Measurements from ENCODE around the gene PEA15. TPM values are rescaled to one million over a fixed set of nuclear protein-coding genes. Genes with fewer than 3 reads are reported as not detected.

The PEA15 gene
- total and polyA plus RNA-seq, 10 of the 15 experiments (the other 5 are each of a cell fraction or from before 2014, with no cell fraction given): 15.1 to 269 (median 65.6) TPM

DNA sequence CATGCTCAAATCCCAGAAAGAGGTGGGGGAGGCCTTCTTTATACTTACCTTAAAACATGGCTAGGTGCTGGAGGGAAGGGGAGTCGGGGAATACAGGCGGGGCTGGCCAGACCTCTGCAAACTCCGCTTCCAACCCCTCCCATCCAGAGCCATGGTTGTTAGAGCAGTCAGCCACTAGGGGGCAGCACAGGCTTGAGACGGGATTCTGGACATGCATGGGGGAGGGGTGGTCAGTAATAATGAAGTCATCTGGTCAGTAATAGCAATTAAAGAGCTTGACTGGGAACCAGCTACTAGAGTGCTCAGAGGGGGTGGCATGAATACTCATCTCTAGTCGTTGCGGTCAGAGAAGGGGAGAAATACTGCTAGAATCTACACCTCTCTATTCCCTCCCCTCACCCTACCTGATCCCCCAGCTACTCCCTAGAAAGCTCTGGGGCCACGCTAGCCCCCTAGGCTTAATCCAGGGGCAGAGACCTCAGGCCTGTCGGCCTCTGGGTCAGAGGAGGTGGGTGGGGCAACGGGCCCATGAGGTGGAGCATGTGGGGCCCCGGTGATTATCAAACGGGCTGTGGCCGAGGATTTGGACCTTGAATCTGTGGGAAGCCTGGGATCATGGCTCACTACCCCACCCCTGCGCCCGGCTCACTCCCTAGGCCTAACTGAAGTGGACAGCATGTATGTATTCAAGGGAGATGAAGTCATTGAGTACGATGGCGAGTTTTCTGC, 11.9 kb upstream of the PEA15 start:
- CTCF ChIA-PET: interaction anchor here (0.5 to 8.7 kb wide), 54 partner anchors 10 to 416 kb away, joined by 3 to 273 read pairs (median 4); partner anchors contain the start of genes DCAF8 and PEX19
- no peaks in the 10 kb centered on the region for H3K9me3 ChIP-seq (replicated peaks; ENCODE audit: control insufficient read depth, insufficient read depth, low read length)
- TF ChIP-seq EGR1 (IDR thresholded peaks at IDR 0.05; ENCODE audit: borderline replicate concordance in 1 of 2, low read depth in 2 of 2, low read length in 2 of 2) (no peak), ASH2L (IDR thresholded peaks at IDR 0.05; ENCODE audit: borderline replicate concordance, low read depth) (no peak), RAD51 (IDR thresholded peaks at IDR 0.05) (no peak), NRF1 (conservative IDR thresholded peaks at IDR 0.05; ENCODE audit: low read depth, low read length) (no peak), RAD21 (IDR thresholded peaks at IDR 0.05; ENCODE audit: insufficient read depth, low read depth, low read length) (peak; percentile 100), CEBPB (IDR thresholded peaks at IDR 0.05; ENCODE audit: borderline replicate concordance in 1 of 2, low read depth in 2 of 2, low read length in 2 of 2) (no peak), YBX1 (IDR thresholded peaks at IDR 0.05) (no peak)
- TF ChIP-seq, protein P1, sequence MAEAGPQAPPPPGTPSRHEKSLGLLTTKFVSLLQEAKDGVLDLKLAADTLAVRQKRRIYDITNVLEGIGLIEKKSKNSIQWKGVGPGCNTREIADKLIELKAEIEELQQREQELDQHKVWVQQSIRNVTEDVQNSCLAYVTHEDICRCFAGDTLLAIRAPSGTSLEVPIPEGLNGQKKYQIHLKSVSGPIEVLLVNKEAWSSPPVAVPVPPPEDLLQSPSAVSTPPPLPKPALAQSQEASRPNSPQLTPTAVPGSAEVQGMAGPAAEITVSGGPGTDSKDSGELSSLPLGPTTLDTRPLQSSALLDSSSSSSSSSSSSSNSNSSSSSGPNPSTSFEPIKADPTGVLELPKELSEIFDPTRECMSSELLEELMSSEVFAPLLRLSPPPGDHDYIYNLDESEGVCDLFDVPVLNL (IDR thresholded peaks at IDR 0.05; ENCODE audit: low read depth, low read length): 0 out of 2 replicates have a peak, but pooled peaks have one; percentile 31
- TF ChIP-seq, protein P2, sequence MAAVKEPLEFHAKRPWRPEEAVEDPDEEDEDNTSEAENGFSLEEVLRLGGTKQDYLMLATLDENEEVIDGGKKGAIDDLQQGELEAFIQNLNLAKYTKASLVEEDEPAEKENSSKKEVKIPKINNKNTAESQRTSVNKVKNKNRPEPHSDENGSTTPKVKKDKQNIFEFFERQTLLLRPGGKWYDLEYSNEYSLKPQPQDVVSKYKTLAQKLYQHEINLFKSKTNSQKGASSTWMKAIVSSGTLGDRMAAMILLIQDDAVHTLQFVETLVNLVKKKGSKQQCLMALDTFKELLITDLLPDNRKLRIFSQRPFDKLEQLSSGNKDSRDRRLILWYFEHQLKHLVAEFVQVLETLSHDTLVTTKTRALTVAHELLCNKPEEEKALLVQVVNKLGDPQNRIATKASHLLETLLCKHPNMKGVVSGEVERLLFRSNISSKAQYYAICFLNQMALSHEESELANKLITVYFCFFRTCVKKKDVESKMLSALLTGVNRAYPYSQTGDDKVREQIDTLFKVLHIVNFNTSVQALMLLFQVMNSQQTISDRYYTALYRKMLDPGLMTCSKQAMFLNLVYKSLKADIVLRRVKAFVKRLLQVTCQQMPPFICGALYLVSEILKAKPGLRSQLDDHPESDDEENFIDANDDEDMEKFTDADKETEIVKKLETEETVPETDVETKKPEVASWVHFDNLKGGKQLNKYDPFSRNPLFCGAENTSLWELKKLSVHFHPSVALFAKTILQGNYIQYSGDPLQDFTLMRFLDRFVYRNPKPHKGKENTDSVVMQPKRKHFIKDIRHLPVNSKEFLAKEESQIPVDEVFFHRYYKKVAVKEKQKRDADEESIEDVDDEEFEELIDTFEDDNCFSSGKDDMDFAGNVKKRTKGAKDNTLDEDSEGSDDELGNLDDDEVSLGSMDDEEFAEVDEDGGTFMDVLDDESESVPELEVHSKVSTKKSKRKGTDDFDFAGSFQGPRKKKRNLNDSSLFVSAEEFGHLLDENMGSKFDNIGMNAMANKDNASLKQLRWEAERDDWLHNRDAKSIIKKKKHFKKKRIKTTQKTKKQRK (IDR thresholded peaks at IDR 0.05; ENCODE audit: low read depth, low read length): no peak
- TF ChIP-seq, protein P3, sequence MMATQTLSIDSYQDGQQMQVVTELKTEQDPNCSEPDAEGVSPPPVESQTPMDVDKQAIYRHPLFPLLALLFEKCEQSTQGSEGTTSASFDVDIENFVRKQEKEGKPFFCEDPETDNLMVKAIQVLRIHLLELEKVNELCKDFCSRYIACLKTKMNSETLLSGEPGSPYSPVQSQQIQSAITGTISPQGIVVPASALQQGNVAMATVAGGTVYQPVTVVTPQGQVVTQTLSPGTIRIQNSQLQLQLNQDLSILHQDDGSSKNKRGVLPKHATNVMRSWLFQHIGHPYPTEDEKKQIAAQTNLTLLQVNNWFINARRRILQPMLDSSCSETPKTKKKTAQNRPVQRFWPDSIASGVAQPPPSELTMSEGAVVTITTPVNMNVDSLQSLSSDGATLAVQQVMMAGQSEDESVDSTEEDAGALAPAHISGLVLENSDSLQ (IDR thresholded peaks at IDR 0.05): no peak
- TF ChIP-seq, protein P4, sequence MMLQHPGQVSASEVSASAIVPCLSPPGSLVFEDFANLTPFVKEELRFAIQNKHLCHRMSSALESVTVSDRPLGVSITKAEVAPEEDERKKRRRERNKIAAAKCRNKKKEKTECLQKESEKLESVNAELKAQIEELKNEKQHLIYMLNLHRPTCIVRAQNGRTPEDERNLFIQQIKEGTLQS (IDR thresholded peaks at IDR 0.05; ENCODE audit: borderline replicate concordance, extremely low read depth, low read depth, low read length): no peak
- TF ChIP-seq, protein P5, sequence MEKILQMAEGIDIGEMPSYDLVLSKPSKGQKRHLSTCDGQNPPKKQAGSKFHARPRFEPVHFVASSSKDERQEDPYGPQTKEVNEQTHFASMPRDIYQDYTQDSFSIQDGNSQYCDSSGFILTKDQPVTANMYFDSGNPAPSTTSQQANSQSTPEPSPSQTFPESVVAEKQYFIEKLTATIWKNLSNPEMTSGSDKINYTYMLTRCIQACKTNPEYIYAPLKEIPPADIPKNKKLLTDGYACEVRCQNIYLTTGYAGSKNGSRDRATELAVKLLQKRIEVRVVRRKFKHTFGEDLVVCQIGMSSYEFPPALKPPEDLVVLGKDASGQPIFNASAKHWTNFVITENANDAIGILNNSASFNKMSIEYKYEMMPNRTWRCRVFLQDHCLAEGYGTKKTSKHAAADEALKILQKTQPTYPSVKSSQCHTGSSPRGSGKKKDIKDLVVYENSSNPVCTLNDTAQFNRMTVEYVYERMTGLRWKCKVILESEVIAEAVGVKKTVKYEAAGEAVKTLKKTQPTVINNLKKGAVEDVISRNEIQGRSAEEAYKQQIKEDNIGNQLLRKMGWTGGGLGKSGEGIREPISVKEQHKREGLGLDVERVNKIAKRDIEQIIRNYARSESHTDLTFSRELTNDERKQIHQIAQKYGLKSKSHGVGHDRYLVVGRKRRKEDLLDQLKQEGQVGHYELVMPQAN (conservative IDR thresholded peaks at IDR 0.05): no peak

More for the DNA sequence above, 11.9 kb upstream of the PEA15 start:
- H4K20me1 ChIP-seq (ENCODE audit: control insufficient read depth, insufficient read depth): no peaks in the 10 kb centered on the region
- peaks cover 0 to 3% of the 10 kb centered on the region in 2 experiments; a peak in 1 of 4 replicates for H3K27me3 ChIP-seq (replicated peaks in 1 of 2; ENCODE audit: control insufficient read depth in 2 of 2, insufficient read depth in 2 of 2, low read length in 1 of 2)
- no peak overlapping the region for H3K27ac ChIP-seq (ENCODE audit: control insufficient read depth, insufficient read depth)
- H3K36me3 ChIP-seq (ENCODE audit: control insufficient read depth in 2 of 2, insufficient read depth in 2 of 2, low read length in 1 of 2): no peaks in the 10 kb centered on the region
- in situ Hi-C loops (cut with MboI): loop anchor here (5.0 kb wide), 1 partner anchor 99 kb away; no protein-coding TSS in a partner anchor
- no peak overlapping the region for H3K9ac ChIP-seq (ENCODE audit: control insufficient read depth, insufficient read depth, low read length)
- 37% methylated on average over 16 of the region's 16 CpGs for WGBS (ENCODE audit: insufficient coverage, insufficient replicate concordance, low lambda C conversion rate, missing lambda C conversion rate)
- POLR2A ChIA-PET: interaction anchor here (1.0 to 2.1 kb wide), 4 partner anchors 11 to 98 kb away, joined by 4 to 10 read pairs (median 6); no protein-coding TSS in a partner anchor
- SMC1A ChIA-PET (ENCODE audit: uncharacterized antibody, unreplicated experiment): interaction anchor here (0.6 to 5.6 kb wide), 42 partner anchors 8 to 416 kb away, joined by 3 to 123 read pairs (median 5); partner anchors contain the start of genes ATP1A4, DCAF8, IGSF8 and PEX19
- H3K79me2 ChIP-seq (ENCODE audit: control insufficient read depth, insufficient read depth, low read length): no peaks in the 10 kb centered on the region
- DNase-seq (ENCODE audit: low read depth, low spot score) (peak; percentile 48), ATAC-seq (peak; percentile 86), FAIRE-seq (peak; percentile 94)
- peaks cover 21% of the 10 kb centered on the region for H3K4me1 ChIP-seq (ENCODE audit: control insufficient read depth, insufficient read depth, low read length)
- RAD21 ChIA-PET (ENCODE audit: unreplicated experiment): interaction anchor here (0.6 to 5.4 kb wide), 48 partner anchors 10 to 385 kb away, joined by 3 to 128 read pairs (median 4); partner anchors contain the start of genes DCAF8 and PEX19
- H3K4me2 ChIP-seq (ENCODE audit: control insufficient read depth, insufficient read depth): 0 out of 2 replicates have a peak overlapping the region, but pooled peaks have one; percentile 17
- no peak overlapping the region for H3K4me3 ChIP-seq
- H2AFZ ChIP-seq (ENCODE audit: control insufficient read depth, low read depth, low read length): no peak overlapping the region
- no TSS peak for BruUV-seq (replicated peaks)
- intact Hi-C loops (cut with micrococcal nuclease; ENCODE audit: unreplicated experiment): loop anchor here (1.0 to 5.0 kb wide), 6 partner anchors 26 to 414 kb away; no protein-coding TSS in a partner anchor

Measured in GM12878 (cell line).